IPS DF 6.9 (cell line): ENCODE measurements around the gene PGPEP1.

Source experiments
- DNase-seq: peaks from one replicate; pipeline ENCODE4 v3.0.0-alpha.2; 2013; ENCODE audit warnings: low read depth, low spot score
- H3K27ac ChIP-seq: one replicate; pipeline ENCODE4 v1.5.1; 2013; ENCODE audit warnings: low read length, control low read depth
- H3K27me3 ChIP-seq: 2 replicates; pipeline ENCODE4 v1.6.1; 2013; ENCODE audit warnings: mild to moderate bottlenecking, low read length; ENCODE audit not compliant: control insufficient read depth, insufficient read depth
- H3K36me3 ChIP-seq: 2 replicates; pipeline ENCODE4 v1.6.1; 2013; ENCODE audit warnings: low read length; ENCODE audit not compliant: control insufficient read depth, insufficient read depth
- H3K4me1 ChIP-seq: 2 replicates; pipeline ENCODE4 v1.6.1; 2013; ENCODE audit warnings: low read length; ENCODE audit not compliant: control insufficient read depth, insufficient read depth
- H3K4me3 ChIP-seq: 2 replicates; pipeline ENCODE4 v1.5.1; 2013; ENCODE audit warnings: mild to moderate bottlenecking, low read length
- H3K9me3 ChIP-seq: 2 replicates; pipeline ENCODE4 v1.6.1; 2013; ENCODE audit warnings: low read length, inconsistent platforms; ENCODE audit not compliant: control insufficient read depth, insufficient read depth
- WGBS: extraction: QIAGEN DNeasy Blood & Tissue Kit; methylation state at CpG from one replicate; pipeline ENCODE4 v1.1.7; 2013; ENCODE audit warnings: mixed read lengths, missing lambda C conversion rate; ENCODE audit not compliant: insufficient read length, insufficient coverage; 5-methylcytosine and 5-hydroxymethylcytosine counted together

The PGPEP1 gene

DNA sequence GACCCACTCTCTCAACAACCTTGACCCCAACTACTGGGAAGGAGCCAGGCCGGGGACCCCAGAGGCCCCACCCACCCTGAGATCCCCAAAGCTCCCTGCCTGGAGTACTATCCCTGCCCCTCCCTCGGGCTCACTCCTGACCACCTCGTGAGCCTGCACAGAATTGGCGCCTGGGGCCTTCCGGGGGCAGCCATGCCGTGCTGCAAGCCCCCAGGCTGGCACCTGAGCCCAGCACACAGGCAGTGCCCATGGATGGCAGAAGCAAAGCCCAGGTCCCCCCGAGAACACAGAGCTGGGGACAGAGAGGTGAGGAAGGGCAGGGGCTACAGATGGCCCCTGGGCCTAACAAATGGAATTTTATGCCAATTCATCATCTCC is 31.5 kb upstream of the PGPEP1 start:
- WGBS = no CpG with 5 or more reads among the region's 7 CpGs
- no peak for DNase-seq
- Histone ChIP-seq H3K36me3 (peaks cover 42% of the 10 kb centered on the region), H3K27ac (no peak overlapping the region), H3K4me3 (no peak overlapping the region), H3K27me3 (no peaks in the 10 kb centered on the region), H3K9me3 (no peaks in the 10 kb centered on the region), H3K4me1 (peaks cover 9% of the 10 kb centered on the region)

DNA sequence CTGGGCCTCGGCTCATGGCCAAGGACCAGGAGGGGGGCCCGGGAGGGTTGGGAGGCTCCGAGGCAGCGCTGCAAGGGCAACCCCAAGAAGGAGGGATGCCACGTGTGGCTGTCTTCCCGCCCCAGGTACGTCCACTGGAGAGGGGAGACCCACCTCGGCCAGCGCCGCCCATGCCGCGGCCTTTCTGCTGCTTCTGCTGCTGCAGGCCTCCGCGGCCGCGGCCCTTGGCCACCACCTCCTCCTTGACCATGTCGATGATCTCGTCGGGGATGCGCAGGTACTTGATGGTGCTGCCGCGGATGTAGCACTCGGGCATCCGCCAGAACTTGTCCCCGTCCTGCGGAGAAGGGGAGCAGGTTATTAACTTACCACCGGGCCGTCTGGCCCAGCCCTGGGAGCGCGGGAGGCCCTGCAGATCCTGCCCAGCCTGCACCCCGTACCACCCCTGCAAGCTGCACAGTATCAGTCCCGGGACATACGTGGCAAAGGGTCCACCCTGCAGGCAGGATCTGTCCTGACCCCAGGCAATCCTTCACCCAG is 30.8 kb upstream of the PGPEP1 start:
- no peak for DNase-seq
- no CpG with 5 or more reads among the region's 33 CpGs for WGBS
- peaks cover 6% of the 10 kb centered on the region for H3K4me1 ChIP-seq
- H3K9me3 ChIP-seq = no peaks in the 10 kb centered on the region
- no peak overlapping the region for H3K4me3 ChIP-seq
- H3K36me3 ChIP-seq = peaks cover 42% of the 10 kb centered on the region
- no peak overlapping the region for H3K27ac ChIP-seq
- H3K27me3 ChIP-seq = no peaks in the 10 kb centered on the region

DNA sequence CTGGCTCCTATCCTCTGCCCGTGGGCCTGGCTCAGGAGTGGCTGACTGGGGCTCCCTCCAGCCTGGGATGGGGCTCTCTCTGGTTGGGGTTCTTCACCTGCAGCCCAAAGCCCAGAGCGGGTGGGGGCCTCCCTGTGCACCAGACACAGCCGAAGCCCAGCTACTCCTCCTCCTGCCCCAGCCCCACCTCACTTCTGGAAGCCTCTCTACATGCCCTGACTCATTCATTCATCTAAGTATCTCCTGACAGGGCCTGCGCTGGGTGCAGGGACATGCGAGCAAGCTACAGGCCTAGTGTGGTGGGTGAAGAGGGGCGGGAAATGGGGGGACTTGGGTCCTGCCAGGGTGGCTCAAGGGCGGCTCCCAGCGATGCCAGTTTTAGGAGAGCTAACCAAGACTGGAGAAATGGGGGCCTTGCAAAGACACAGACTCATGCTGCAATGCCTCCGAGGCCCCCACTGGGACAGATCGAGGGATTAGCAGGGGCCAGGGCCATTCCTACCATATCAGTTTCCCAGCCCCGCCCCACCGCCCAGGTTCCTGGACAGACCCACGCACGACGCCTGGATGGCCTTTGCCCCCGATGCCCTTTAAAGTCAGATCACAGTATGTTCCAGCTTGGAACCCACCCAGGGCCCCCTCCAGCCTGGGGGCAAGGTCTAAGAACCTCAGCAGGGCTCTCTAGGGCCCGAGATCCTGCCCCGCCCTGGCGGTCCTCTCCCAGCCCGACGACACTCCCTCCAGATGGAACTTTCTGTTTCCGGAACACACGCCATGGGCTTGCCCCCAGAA is 30.1 kb upstream of the PGPEP1 start:
- Histone ChIP-seq H3K9me3 (no peaks in the 10 kb centered on the region), H3K36me3 (peaks cover 42% of the 10 kb centered on the region), H3K4me1 (peaks cover 2% of the 10 kb centered on the region), H3K4me3 (no peak overlapping the region), H3K27ac (no peak overlapping the region), H3K27me3 (no peaks in the 10 kb centered on the region)
- WGBS = no CpG with 5 or more reads among the region's 23 CpGs
- DNase-seq = no peak

DNA sequence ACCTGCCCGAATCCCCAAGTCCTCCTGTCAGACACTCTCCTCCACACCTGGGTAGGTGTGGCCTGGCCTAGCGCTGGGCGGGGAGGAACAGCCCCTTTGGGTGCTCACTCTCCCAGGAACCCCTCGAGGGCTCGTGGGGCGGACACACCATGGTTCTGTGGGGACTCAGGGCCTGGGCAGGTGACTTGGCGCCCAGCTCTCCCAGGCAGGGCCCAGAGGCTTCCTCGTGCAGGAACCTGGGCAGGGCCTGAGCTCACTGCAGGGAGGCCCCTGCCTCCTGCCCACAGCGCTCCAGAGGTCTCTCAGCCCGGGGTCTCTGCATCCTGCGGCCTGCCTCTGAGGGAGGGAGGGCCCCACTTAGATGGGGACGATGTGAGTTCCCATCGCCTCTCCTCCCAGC is 29.4 kb upstream of the PGPEP1 start:
- DNase-seq = no peak
- WGBS = no CpG with 5 or more reads among the region's 13 CpGs
- Histone ChIP-seq H3K36me3 (peaks cover 42% of the 10 kb centered on the region), H3K27ac (no peak overlapping the region), H3K4me3 (no peak overlapping the region), H3K4me1 (no peaks in the 10 kb centered on the region; the same call in 1 of the 2 replicates), H3K27me3 (no peaks in the 10 kb centered on the region), H3K9me3 (no peaks in the 10 kb centered on the region)

DNA sequence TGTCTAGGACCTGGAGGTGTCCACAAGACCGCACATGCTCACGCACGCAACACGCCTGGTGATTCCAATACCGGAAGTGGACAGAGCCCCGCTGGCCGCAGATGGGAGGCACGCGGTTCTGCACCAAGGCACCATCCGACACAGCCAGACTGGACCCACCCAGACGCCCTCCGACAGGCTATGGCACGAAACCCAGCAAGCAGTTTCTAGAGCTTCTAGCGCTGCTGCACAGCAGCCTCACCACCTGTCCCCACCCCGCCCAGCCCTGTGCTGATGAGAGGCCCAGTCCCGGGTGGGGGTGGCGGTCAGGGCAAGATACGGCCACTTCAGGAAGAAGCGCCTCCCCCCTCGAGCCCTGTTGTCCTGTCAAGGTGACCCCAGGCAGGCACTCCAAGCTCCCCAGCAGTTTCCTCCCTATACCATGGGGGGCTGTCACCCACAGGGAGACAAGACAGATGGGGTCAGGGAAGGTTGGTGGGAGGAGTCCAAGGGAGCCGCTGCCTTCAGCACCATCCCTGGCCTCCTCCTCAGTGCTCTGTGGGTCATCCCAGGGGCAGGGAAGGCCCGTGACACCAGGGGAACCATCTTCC is 28.8 kb upstream of the PGPEP1 start:
- H3K4me1 ChIP-seq = no peaks in the 10 kb centered on the region; the same call in 1 of the 2 replicates
- no peaks in the 10 kb centered on the region for H3K9me3 ChIP-seq
- no peaks in the 10 kb centered on the region for H3K27me3 ChIP-seq
- H3K4me3 ChIP-seq = no peak overlapping the region
- H3K36me3 ChIP-seq = peaks cover 42% of the 10 kb centered on the region
- DNase-seq = no peak
- H3K27ac ChIP-seq = no peak overlapping the region
- WGBS = no CpG with 5 or more reads among the region's 22 CpGs

DNA sequence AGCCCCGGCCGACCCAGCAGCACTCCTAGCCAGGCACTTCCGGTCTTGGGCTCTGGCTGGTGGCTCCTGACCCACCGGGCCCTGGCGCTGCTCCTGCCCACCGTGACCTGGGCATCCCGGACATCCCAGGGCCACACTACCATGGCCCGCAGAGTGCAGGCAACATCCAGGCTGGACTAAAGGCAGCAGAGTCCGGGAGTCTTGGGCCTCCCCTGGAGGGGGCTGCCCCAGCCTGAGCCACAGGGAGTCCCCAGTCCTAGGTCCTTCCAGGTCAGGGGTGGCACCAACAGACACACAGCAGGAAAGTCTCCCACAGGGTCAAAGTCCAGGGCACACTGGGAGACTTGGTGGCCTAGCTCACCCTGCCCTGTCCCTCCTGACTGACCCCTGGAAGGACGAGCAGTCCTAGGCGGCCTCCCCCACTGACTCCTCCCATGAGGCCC is 28.3 kb upstream of the PGPEP1 start:
- Histone ChIP-seq H3K4me1 (no peaks in the 10 kb centered on the region; the same call in 1 of the 2 replicates), H3K27ac (no peak overlapping the region), H3K27me3 (no peaks in the 10 kb centered on the region), H3K36me3 (peaks cover 41% of the 10 kb centered on the region), H3K9me3 (no peaks in the 10 kb centered on the region), H3K4me3 (no peak overlapping the region)
- WGBS = no CpG with 5 or more reads among the region's 11 CpGs
- no peak for DNase-seq

DNA sequence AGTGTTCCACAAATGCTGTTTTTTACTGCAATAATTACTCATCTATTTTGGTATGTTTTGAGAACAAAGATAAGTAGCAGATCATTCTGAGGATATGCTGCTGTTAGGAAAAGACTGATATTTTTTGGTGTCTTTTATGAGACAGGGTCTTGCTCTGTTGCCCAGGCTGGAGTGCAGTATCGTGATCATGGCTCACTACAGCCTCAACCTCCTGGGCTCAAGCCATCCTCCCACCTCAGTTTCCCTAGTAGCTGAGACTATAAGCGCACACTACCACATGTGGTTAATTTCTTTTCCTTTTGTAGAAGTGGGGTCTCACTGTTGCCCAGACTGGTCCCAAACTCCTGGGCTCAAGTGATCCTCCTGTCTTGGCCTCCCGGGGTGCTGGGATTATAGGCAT is 27.0 kb upstream of the PGPEP1 start:
- H3K4me3 ChIP-seq = no peak overlapping the region
- peaks cover 33% of the 10 kb centered on the region for H3K36me3 ChIP-seq
- no peak for DNase-seq
- H3K27me3 ChIP-seq = no peaks in the 10 kb centered on the region
- H3K4me1 ChIP-seq = no peaks in the 10 kb centered on the region; the same call in 1 of the 2 replicates
- no CpG with 5 or more reads among the region's 3 CpGs for WGBS
- no peaks in the 10 kb centered on the region for H3K9me3 ChIP-seq
- H3K27ac ChIP-seq = no peak overlapping the region

DNA sequence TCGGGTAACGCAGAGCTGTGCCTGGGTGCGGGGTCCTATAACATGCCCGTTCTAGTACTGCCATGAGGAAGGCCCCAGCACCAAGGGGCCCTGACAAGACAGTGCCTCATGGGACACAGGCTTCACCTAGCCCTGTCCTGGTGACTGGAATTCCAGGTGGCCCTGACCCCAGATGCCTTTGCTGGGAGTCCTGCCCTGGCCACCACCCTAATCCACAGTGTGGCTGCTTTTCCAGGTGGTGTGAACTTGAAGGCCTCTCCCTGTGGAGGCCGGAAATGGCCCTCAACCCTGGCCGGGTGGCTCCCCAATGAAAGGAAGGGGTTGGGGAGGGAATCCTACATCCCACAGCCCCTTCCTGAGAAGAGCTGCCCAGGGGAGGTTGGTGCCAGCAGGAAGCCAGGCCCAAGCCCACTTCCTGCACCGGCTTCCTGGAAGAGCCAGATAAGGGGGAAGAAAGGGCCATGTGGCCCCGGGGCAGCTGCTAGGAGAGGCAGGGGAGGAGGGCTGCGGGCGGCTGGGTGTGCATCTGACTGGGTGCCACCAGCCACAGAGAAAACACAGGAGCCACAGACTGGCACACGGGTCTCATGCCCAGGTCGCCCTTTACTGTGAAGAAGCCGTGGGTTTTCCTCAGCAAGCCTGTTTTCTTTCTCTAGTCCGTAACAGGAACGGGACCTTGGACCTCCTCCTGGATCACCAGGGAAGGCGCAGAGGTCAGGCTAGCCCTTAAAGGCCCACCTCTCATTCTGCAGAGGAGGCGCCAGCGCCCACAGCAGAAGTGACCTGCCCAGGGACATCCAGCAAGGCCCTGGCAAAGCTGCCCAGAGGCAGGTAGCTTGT is 22.2 kb upstream of the PGPEP1 start:
- 0 out of 2 replicates have a peak, but pooled peaks cover under 1% of the 10 kb centered on the region for H3K36me3 ChIP-seq
- no CpG with 5 or more reads among the region's 18 CpGs for WGBS
- no peaks in the 10 kb centered on the region for H3K4me1 ChIP-seq
- H3K4me3 ChIP-seq = no peak overlapping the region
- no peak overlapping the region for H3K27ac ChIP-seq
- no peak for DNase-seq
- no peaks in the 10 kb centered on the region for H3K27me3 ChIP-seq
- no peaks in the 10 kb centered on the region for H3K9me3 ChIP-seq

DNA sequence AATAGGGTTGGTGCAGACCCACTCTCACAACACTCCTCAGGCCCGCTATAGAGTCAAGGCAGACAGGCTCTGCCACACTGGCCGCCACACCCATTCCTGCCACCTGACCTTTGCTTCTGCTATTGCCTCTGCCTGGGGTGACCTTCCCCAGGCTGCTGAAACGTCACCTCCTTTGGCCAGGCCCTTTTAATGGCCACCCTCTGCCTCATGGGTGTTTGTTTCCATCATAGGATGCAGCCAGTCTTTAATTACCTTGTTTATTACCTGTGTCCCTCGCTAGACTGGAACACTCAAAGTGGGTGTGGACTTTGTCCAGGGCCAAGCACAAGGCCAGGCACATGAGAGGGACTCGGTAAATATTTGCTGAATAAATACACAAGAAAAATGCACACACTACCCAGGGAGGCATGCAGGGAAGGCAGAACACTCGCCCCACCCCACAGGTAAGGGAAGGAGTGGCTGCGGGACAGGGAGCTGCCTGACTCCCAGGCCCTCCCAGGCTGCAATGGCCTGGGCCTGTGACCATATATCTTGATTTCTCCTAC is 20.7 kb upstream of the PGPEP1 start:
- H3K9me3 ChIP-seq = no peaks in the 10 kb centered on the region
- no peaks in the 10 kb centered on the region for H3K4me1 ChIP-seq
- no peaks in the 10 kb centered on the region for H3K36me3 ChIP-seq
- H3K4me3 ChIP-seq = no peak overlapping the region
- no peaks in the 10 kb centered on the region for H3K27me3 ChIP-seq
- no peak overlapping the region for H3K27ac ChIP-seq
- WGBS = no CpG with 5 or more reads among the region's 7 CpGs
- no peak for DNase-seq
